ENCODE data around the gene TMSB4X.

GRCh38 chrX:12958461-12958860, 16.4 kb upstream of the TMSB4X start:
- TF ChIP-seq POLR2A (IDR thresholded peaks at IDR 0.05): no peak
- TF ChIP-seq, protein P1, sequence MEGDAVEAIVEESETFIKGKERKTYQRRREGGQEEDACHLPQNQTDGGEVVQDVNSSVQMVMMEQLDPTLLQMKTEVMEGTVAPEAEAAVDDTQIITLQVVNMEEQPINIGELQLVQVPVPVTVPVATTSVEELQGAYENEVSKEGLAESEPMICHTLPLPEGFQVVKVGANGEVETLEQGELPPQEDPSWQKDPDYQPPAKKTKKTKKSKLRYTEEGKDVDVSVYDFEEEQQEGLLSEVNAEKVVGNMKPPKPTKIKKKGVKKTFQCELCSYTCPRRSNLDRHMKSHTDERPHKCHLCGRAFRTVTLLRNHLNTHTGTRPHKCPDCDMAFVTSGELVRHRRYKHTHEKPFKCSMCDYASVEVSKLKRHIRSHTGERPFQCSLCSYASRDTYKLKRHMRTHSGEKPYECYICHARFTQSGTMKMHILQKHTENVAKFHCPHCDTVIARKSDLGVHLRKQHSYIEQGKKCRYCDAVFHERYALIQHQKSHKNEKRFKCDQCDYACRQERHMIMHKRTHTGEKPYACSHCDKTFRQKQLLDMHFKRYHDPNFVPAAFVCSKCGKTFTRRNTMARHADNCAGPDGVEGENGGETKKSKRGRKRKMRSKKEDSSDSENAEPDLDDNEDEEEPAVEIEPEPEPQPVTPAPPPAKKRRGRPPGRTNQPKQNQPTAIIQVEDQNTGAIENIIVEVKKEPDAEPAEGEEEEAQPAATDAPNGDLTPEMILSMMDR (IDR thresholded peaks at IDR 0.05): no peak

Measured in esophagus squamous epithelium (tissue), 4 donors.